Stimulated activated CD4-positive, alpha-beta T cell treated with anti-CD3 and anti-CD28 coated beads, Interleukin-1b, Interleukin-23, amount 100 ng/mL, for 24 hours (primary cell): ENCODE measurements around the gene ZMIZ2.
"Not testable (repeated sequence)": the region's sequence is repeated elsewhere in the genome, so short reads cannot be mapped to it uniquely, and the experiment has no call there.

Experiments
- DNase-seq, 4 experiments: peaks; one replicate each; pipeline ENCODE4 v3.0.0-alpha.2; 2020; ENCODE audit warnings: low read depth in 4 of 4, low spot score in 1 of 4

ZMIZ2 gene

GRCh38 chr7:44727937-44728262, 20.7 kb upstream of the ZMIZ2 start:
- no peak for DNase-seq

GRCh38 chr7:44729949-44730590, 18.6 kb upstream of the ZMIZ2 start:
- DNase-seq: no peak

- not testable (repeated sequence) for DNase-seq
Measured at GRCh38 chr7:44732971-44733370, 15.7 kb upstream of the ZMIZ2 start.

- no peak for DNase-seq
Measured at GRCh38 chr7:44733708-44734481, 14.8 kb upstream of the ZMIZ2 start.

- DNase-seq: no peak
Measured at GRCh38 chr7:44735403-44736165, 13.1 kb upstream of the ZMIZ2 start.

- no peak for DNase-seq
Measured at GRCh38 chr7:44736896-44737295, 11.8 kb upstream of the ZMIZ2 start.

GRCh38 chr7:44738051-44738723, 10.5 kb upstream of the ZMIZ2 start:
- no peak for DNase-seq

- no peak for DNase-seq
Measured at GRCh38 chr7:44738876-44739665, 9.6 kb upstream of the ZMIZ2 start.

- DNase-seq: no peak
Measured at GRCh38 chr7:44740055-44740454, 8.6 kb upstream of the ZMIZ2 start.

- no peak for DNase-seq
Measured at GRCh38 chr7:44743750-44744149, 4.9 kb upstream of the ZMIZ2 start.

GRCh38 chr7:44748948-44749731, 493 bp downstream of the ZMIZ2 start:
- no peak for DNase-seq

- no peak for DNase-seq
Measured at GRCh38 chr7:44749992-44750391, 1.3 kb downstream of the ZMIZ2 start.

GRCh38 chr7:44750424-44750823, 1.8 kb downstream of the ZMIZ2 start:
- no peak for DNase-seq

- DNase-seq: peak in 2 of 4 experiments; percentile 32 to 37
Measured at GRCh38 chr7:44750921-44751571, 2.4 kb downstream of the ZMIZ2 start.

GRCh38 chr7:44752822-44753221, 4.2 kb downstream of the ZMIZ2 start:
- no peak for DNase-seq

GRCh38 chr7:44754802-44755697, 6.4 kb downstream of the ZMIZ2 start:
- DNase-seq: no peak

- no peak for DNase-seq
Measured at GRCh38 chr7:44755698-44756627, 7.3 kb downstream of the ZMIZ2 start.
